SHP77 (cell line): ENCODE measurements around the gene ACSS1.
A peak's percentile ranks its signal among the peaks of the same experiment; 100 is the strongest.

Experiments used
- DNase-seq, 2 experiments: peaks; one replicate each; lab custom pipeline; 2025; lab: John Stamatoyannopoulos, UW

Gene ACSS1

DNA sequence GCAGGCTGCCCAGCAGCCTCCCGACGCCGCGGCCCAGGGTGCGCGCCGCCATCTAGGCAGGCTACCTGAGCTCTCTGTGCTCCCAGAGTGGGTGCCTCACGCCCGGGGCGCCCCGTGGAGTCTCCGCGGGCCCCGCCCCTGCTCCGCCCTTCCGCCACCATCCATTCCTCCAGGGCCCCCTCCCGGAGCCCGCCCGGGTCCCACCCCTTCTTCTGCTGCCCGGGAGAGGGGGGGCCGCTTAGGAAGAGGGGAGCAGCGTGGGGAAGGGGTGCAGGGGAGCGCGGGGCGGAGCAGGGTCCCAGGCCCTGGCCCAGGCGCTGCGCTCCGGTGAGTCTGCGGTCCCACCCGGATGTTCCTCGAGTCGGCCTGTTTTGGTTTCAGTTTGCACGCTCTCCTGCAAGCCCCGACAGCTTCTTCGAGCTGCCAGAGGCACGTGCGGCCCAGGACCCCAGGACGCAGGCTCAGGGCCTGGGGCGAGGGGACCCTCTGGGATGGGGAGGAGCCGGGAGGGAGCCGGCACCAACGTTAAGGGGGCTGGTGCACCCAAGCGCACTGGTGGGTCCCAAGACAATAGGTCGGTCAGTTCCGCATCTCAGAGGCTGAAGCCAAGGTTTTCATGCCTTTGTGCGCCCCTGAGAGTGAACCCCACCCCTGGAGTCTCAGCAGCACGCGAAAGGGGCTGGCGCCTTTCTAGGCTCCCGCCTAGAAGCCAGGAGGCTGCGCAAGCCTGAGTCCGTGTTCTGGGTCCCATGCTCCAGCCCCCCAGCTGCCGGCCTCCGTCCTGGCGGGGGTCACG is at the start of gene ACSS1:
ACSS1 (minus strand) TSS at position 89 of the 796 bp plus-strand sequence; CDS start at position 52, 37 bp downstream.
- peak in 1 of 2 experiments; percentile 51 for DNase-seq

DNA sequence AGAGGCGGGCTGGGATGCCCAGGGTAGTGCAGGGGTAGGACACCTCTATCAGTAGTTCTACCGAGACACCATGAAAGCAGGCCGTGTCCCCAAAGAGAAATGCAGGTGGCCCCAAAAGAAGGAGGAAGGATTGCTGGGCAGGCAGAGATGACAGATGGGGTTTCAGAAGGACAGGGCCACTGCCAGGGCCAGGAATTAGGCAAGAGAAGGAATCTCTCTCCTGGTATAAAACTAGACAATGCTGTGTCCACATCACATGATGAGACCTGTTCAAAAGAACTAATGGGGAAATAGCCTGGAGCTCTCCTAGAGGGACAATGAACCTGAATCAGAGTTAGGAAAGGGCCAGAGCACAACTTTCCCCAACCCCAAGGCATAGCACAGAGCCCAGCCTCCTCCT is 45.6 kb upstream of the ACSS1 start:
- no peak for DNase-seq

DNA sequence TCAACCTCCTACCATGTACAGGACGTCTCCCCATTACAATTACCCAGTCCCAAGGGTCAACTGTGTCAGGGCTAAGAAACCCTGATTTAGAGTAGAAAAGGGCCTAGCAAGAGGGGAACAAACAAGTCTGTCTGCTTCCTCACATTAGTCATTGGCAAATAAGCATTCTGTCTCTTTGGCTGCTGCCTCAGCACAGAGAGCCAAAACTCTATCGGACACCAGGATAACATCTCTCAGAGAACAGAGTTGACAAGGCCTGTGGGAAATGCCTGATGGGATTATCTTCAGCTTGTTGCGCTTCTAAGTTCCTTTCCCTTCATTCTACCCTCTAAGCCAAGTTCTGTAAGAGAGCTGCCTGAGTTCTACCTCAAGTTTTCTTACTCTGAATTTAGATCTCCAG is 43.0 kb upstream of the ACSS1 start:
- no peak for DNase-seq

GRCh38 chr20:25099601-25100140 is 41.7 kb upstream of the ACSS1 start:
- DNase-seq = no peak

DNA sequence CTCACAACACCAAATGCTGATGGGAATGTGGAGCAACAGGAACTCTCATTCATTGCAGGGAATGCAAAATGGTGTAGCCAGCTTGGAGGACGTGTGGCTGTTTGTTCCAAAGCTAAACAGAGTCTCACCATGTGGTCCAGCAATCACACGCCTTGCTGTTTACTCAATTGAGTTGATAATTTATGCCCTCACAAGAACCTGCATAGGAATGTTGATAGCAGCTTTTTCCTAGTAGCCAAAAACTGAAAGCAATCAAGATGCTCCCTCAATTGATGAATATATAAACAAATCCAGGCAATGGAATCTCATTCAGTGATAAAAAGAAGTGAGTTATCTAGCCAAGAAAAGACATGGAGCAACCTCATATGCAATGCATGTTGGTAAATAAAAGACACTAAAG is 39.6 kb upstream of the ACSS1 start:
- no peak for DNase-seq

DNA sequence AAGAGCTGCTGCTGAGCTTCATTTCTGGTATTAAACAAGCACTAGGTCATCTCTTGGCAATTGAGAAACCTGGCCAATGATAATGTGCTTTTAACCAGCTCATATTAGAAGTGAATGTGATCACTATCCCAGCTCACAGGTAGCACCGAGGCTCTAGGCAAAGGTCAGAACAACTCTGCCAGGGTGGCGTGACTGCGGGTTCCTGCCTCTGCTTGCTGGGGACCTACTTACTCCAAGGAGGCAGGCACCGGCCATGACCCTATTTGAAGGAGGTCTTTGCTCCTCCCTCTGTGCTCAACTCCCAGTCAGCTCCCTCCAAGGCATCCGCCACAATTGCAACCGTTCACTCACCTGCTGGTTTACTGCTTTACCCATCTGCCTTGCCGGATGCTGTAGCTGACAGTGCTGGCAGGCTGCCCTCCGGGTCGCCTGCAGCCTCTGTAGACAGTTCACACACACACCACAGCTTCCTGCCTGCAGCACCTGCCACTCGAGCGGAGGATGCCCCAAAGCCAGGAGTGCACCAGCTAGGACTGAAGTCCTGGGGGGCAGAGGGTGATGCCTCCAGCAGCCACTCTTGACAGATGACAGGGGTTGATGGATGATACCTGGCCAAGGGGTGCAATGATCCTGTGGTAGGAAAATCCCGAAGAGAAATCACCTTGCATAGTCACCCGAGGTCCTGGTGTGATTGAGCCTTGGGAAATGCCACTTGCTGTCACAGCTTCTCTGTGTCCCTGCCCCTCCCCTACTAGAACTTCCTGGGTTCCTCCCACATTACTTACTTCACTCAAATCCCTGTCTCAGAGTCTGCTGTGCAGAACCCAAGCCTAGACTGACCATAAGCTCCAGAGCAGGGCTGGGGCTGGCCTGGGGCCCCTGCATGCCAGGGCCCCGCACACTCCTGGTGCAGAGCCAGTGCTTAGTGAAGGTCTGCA is 32.8 kb upstream of the ACSS1 start:
- DNase-seq = peak; percentile 86 to 93

GRCh38 chr20:25089662-25090061 is 31.7 kb upstream of the ACSS1 start:
- DNase-seq = no peak

DNA sequence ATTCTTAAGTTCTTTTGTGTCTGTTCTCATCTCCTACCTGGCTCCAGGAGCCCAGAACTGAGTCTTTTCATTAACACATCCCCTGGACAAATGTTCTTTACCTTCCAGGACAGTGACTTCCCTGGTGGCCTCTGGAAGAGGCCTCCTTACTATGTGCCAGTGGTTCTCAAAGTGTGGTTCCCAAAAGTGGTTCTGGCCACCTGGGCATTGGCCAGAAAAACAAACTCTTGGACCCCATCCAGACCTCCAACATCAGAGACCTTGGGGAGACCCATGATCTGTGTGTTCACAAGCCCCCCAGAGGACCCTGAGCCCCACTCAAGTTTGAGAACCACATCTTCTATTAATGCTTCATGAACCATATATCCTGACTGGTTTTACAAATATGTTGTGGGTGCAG is 31.2 kb upstream of the ACSS1 start:
- DNase-seq = no peak

GRCh38 chr20:25088267-25088666 is 30.3 kb upstream of the ACSS1 start:
- no peak for DNase-seq

DNA sequence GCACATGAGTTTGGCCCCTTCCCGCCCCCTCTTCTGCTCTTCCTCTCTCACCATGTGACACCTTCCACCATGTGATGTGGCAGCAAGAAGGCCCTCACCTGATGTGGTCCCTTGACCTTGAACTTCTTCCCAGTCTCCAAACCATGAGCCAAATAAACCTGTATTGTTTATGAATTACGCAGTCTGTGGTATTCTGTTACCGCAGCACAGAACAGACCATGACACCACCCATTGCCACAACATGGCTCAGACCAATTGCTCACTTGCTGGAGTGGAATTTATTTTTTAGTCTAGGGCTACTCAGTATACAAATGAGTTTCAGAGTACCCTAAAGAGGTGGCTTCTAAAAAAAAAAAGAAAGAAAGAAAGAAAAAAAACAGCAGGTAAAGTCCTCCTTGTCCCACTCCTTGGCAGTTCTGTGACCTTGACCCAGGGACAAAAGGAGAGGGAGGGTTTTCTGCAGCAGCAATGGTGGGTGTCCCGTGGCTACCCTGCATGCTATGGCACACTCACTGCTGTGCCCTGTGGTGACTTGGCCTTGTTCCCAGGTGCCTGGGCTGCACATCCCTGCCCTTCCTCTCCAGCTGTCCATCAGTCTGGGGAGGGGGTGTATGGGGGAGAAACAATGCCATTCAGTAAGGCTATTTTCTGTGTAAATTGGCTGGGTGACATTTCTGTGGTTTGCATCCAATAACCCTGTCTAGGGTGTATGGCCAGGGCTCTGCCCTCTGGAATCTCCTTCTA is 29.4 kb upstream of the ACSS1 start:
- DNase-seq = peak in 1 of 2 experiments; percentile 9

DNA sequence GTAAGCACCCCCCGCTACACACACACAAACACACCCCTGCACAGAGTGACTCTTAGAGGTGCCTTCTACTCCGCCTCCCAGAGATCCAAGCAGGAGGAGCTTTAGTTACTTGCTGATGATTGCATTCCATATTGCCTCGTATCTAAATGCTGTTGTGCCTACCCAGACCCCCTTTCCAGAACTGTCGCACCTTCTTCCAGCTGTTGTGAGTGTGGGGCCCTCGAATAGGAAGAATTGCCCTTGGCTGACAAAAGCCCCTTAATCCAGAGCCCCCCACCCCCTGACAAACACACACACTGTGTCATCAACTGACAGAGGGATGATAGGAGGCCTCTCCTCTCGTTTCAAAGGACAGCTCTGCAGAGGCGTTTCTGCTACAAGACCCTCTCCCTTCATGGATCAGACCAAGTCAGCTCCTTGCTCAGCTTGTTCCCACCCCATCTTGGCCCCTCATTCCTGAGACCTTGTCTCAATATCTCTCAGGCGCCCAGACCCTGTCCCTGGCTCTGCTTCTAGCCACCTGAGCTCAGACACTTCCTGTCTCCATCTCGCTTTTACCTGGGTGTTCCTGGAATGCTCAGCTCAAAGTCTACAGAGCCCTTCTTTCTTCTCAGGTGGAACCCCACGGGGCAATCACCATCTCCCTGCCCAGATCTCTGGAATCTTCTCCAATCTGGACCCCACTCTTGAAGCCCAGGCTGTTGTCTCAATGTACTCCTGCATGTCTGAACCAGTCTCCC is 28.0 kb upstream of the ACSS1 start:
- no peak for DNase-seq

DNA sequence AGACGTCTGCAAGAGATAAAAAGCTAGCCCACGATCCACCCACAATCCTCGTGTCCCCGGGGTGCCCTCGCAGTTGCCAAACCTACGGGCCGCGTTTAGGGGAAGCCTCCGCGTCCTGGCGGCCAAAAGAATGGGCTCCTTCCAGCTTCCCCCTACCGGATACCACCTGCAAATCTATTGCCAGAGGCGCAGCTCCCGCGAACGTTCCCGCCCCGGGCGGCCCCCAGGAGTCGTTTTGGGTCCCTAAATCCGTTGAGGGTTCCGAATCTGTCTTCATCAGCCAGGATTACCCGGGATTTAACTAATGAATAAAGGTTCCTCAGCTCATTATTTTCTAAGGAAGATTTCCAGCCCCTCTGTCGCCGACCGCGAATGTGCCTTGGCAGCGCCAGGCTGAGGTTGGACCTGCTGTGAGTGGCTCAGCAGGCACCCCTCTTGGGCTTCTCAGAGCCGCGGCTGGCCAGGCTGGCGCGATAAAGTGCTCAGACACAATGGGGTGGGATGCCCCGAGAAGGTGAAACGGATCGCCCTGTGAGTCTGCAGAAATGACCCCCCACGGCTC is 26.8 kb upstream of the ACSS1 start:
- no peak for DNase-seq

DNA sequence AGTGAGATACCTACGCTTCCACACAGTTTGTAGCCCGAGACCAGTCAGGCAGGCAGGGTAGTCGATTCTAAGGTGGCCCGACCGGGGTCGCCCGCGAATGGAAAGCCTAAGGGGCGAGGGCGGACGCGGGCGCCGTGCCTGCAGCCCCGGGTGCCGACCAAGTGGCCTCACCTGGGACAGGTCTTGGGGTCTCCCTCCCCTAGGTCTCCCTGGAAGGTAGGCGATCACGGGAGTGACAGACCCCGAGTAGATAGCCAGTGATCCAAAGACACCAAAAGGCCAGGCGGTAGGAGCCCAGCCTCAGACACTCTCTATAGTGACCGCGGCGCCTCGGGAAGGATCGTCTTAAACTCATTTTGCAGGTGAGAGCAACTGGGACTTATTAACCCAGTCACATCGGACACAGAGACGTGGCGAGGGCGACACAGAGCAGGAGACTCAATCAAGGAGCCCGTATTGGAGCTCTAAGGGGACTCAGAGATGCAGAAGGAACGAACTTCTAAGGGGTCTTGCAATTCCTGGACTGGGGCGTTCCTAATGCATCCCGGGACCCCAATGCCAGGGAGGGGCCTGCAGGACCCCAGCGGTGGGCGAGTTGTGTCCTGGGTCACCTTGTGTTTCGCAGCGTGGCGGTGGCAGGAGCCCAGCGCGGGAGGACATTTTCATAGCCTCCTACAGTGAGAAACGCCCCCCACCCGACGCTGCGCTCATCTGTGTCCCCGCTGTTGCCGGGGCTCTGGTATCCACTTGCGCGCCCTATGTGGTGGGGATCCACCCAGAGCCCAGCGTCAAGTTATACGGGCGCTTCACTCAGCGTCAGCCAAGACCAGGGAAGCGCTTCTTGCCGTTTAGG is 26.1 kb upstream of the ACSS1 start:
- no peak for DNase-seq

- DNase-seq = no peak
Measured at GRCh38 chr20:25083141-25083772, 25.3 kb upstream of the ACSS1 start.

DNA sequence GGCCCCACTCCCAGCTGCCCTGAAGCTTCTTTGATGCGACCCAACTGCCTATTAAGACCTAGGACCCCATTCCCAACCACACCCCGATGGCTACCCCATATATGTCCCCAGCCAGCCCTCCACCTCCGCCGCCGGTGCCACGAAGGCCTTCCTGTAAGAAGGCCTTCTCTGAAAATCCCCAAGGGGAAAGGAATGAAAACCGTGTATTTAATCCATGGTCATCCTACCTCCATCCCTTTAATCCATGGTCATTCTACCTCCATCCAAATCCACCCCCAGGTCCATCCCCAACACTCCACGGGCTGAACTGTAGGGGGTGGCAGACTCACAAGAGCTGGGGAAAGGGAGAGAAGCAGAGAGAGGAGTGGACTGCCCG is 24.5 kb upstream of the ACSS1 start:
- no peak for DNase-seq

DNA sequence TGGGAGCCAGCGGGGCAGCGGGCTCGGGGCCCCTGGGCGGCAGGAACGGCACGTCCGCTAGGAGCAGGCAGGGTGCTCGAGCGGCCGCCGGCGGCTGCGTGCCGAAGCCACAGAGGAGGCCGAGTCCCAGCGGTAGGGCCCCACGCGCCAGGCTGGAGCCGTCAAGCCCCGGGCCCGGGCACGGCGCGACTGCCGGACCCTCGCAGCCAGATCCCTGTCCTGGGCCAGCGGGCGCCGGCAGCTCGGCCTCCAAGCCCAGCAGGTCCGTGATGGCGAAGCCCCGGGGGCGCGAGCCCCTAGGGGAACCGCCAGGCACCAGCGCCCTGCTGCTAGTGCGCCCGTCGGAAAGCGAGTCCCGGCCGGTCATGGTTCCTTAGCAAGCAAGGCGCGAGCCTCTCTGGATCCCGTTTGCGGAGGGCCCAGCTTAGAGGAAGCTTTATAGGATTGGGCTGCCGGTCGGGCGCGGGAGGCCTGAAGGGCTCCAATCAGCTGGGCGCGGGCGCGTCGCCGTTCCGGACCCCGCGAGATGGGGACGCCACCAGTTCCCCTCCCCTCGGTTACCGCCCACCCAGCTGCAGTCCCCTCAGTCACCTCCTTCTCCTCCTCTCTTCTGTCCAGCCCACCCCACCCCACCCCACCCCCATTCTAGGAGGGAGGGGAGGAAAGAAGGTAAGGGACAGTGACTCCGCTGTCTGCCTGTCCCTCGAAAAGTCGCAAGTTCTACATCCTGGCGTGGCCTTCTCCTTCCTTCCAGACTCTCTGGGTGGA is 24.0 kb upstream of the ACSS1 start, which contains the start of gene VSX1:
VSX1 (minus strand) TSS at position 412 of the 768 bp plus-strand sequence; CDS start at position 367, 45 bp downstream.
- no peak for DNase-seq

DNA sequence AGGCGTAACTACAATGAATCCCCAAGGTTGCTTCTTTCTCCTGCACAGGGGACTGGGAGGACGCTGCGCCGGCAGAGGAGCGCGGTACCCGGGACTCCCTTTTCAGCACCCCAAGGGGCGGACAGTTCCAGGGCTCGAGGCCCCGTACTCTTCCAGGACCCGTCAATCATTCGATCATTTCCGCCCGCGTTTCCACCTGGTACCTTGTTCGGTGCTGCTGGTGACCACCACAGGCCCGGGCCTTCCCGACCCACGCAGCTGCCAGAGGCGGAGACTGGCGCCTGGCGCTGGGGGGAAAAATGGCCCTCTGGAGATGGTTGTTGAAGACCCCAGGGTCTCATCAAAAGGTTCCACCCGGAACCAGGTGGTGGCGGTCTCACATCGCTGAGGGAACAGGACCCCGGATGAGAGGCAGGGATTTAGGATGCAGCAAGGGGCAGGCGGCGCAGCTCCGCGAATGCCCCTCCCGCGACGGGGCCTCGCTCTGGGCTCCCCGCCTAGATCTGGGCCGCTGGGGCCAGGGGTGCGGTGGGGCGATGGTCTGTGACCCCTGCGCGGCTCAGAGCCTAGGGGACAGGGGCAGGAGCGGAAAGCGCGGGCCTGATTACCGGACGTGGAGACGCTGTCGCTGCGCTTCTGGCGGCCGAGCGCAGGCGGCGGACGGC is 23.3 kb upstream of the ACSS1 start:
- DNase-seq = no peak

- no peak for DNase-seq
Measured at GRCh38 chr20:25079171-25079570, 21.2 kb upstream of the ACSS1 start.
